HG02943 (cell line): ENCODE data around the gene ITGA3.
"Not testable (repeated sequence)": the region's sequence is repeated elsewhere in the genome, so short reads cannot be mapped to it uniquely, and the experiment has no call there.

ENCODE experiments used
- ATAC-seq: cut with Tn5 transposase; IDR thresholded peaks from one replicate; pipeline ENCODE4 v1.9.1; 2021; ENCODE audit warnings: mild to moderate bottlenecking, low read depth, moderate library complexity; ENCODE audit not compliant: unreplicated experiment

ITGA3 gene

DNA sequence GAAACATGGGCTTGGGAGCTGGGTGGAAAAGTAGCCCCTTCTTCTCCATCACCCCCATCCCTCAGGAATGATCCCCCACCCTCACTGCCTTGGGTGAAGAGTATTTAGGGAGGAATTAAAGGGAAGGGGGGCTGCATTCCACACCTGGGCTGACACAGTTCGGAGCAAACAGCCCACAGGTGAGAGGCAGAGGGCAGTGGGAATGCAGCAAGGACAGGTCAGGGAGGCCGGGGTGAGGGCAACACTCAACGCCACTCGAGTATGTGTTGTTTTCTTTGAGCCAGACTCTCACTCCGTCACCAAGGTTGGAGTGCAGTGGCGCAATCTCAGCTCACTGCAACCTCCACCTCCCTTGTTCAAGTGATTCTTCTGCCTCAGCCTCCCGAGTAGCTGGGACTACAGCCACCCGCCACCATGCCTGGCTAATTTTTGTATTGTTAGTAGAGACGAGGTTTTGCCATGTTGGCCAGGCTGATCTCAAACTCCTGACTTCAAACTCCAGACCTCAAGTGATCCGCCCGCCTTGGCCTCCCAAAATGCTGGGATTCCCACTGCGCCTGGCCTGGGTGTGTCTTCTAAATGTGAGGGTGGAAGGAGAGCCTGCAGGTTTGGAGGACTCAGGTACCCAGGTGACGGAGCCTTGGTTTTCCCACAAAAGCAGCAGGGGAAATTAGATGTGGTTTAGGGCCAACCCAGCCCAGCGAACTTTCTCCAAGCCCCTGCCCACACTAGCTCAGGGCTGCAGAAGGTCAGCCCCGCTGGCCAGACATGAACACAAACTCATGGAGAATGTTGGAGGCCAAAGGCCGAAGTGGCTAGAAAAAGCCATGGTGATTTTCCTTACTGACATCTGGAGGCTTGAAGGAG lies 21.2 kb upstream of the ITGA3 start:
- no peak for ATAC-seq

DNA sequence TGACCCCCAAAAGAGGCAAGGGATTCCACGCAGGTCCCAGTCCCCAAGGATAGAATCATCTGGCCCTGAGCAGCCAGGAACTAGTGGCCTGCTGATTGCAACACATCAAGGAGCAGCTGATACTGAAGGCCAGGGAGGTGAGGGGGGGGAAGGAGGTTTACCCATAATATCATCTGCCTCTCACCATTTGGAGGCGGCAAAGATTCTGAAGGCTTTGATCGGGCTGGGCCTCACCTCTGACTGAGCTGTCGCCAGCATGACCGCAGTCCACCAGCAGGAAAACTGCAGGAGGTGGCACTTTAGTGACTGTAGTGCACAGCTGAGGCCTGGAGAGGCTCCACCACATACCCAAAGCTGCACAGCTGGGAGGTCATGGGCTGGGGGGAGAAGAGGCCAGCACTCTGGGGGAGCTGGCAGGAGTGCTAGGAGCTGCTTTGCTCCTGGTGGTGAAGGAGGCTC lies 20.5 kb upstream of the ITGA3 start:
- no peak for ATAC-seq

DNA sequence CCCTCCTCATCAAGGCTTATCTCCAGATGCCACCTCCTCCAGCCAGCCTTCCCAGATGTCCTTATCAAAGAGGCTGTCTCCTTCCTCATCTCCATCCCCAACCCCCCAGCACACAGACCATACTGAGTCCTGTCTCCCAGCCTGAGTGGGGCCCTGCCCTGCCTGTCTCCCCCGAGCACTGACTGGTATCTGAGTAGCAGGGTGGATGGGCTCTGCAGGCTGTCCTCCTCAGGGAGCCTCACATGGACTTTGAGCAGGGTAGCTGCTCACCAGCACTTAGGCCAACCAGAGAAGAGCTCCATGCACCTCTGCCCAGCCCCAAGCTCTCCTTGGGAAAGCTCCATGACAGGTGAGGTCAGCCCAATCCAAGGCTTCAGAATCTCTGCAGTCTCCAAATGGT lies 20.0 kb upstream of the ITGA3 start:
- no peak for ATAC-seq

DNA sequence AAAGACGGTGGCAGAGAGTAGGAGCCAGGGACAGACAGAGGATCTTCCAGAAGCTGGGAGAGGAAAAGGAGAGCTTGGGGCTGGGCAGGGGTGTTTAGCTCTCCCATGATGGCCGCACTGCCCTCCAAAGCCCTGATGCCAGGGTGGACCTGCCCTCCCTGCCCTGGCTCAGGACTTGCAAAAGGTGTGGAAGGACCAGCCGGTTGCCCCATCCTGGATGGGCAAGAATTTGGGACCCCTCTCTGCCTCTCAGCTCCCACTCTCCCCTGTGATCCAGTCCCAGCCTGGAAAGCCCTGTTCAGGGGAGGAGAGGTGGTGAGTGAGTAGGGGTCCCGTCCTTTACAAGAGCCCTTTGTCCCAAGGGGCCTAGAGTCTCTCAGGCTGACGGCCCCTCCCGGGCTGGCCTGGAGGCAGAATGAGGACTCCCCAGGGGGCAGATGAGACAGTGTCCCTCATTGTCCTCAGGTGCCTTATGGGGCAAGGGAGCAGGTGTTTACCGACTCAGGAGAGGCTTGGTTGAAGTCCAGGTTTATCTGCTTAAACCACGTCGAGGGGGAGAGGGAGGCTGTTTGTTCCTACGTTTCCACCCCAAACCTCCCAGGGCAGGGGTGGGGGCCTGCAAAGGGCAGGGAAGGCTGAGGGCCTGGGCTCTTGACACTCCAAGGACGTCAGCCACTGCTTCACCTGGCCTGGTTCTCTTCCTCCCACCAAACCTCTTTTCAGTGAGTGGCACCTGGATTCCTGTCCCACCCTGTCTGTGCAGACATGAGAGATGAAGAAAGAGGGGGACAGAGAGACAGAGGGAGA lies 19.3 kb upstream of the ITGA3 start:
- ATAC-seq: no peak

DNA sequence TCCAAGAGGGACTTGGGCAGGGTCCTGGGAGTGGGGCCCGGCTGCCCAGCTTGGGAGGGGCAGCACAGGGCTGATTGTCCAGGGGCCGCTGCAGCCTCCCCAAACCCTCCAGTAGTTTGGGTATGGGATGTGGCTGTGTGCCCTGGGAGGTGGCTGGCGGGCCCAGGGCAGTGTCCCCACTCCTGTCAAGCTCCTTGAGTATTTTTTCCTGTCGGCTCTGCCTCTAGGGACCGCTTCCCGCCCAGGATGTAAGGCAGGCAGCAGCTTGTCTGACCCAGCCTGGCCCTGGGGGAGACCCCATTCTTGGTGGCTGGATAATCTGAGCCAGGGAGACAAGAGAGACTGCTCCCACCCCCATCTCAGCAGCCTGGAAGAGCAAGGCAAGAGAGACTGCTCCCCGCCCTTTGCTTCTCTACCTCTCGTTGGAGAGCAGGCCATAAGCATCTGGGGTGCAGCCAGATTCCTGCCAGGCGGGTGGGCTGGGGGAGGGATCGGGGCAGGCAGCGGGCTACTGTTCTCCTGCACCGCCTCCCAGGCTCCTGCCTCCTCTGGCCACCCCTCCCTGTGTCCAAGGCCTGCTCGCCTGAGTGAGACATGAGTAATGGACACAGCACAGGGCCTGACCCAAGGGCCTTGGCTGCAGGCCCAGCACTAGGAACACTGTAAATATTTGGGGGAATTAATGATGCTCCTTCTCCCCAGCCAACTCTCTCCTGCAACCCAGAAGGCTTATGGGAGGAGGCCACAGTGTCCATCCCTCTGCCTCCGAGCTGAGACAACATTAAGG lies 18.4 kb upstream of the ITGA3 start:
- ATAC-seq: no peak

DNA sequence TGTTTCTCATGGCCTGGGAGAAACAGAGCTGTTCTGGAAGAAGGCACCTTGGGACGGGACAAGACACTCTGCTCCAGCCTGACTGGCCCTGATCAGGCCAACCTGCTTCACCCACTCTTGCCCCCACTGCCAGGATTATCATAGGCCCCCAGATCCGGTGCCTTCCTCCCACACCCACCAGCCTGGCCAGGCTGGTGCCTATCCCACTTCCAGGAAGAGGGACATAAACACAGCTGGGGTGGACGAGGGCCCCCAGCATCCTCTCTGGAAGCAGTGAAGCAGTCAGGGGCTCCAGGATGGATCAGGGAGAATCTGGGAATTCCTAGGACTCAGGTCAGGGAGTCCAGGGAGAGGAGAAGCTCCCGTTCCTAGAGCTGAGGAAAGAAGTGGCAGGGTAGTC lies 16.9 kb upstream of the ITGA3 start:
- ATAC-seq: no peak

DNA sequence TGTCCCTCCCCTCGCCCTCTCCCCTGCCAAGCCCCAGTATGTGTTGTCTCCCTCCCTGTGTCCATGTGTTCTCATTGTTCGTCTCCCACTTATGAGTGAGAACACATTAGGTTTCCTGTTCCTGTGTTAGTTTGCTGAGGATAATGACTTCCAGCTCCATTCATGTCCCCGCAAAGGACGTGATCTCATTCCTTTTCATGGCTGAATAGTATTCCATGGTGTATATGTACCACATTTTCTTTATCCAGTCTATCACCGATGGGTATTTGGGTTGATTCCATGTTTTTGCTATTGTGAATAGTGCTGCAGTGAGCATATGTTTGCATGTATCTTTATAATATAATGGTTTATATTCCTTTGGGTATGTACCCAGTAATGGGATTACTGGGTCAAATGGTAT lies 15.4 kb upstream of the ITGA3 start:
- ATAC-seq: not testable (repeated sequence)

DNA sequence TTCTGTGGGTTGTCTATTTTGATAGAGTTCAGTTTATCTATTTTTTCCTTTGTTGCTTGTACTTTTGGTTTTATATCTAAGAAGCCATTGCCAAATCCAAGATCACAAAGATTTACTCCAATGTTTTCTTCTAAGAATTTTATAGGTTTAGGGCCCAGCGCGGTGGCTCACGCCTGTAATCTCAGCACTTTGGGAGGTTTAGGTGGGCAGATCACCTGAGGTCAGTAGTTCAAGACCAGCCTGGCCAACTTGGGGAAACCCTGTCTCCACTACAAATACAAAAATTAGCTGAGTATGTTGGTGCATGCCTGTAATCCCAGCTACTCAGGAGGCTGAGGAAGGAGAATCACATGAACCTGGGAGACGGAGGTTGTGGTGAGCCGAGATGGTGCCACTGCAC lies 13.7 kb upstream of the ITGA3 start:
- no peak for ATAC-seq

DNA sequence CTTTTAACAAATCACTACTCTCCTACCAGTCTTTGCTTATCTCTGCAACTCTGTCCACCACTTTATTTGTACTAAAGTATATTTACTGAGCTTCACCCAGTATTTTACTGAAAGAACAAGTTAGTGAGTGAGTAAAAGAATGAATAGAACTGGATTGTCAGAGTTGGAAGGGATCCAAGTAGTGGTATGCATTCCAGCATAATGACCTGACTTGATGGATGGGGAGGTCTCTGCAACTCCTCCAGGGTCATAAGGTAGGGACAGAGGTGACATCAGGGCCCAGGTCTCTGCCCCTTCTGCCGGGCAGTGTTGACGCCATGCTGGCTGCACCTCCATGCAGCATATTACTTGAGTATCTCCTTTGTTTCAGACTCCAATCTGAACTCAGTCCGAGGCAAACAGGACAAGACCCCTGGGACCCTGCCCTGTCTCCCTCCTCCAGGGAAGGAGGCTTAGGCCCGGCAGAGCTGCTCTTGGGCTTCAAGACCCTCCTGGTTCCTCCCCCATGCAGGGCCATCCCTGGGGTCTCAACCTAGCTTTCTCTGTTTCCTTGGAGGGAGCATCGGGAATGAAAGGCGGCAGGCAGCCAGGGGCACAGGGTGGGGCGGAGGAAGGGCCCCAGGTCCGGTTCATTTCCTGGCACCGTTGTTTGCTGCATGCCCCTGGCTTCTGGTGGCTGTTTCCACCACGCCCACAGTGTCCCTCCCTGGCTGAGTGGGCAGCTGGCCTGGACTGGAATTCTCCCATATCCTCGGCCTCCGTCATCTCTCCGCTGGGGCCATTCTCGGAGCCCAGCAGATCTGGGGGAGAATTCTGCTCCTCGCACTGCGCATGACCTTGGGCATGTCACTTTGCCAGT lies 12.4 kb upstream of the ITGA3 start:
- ATAC-seq: no peak

DNA sequence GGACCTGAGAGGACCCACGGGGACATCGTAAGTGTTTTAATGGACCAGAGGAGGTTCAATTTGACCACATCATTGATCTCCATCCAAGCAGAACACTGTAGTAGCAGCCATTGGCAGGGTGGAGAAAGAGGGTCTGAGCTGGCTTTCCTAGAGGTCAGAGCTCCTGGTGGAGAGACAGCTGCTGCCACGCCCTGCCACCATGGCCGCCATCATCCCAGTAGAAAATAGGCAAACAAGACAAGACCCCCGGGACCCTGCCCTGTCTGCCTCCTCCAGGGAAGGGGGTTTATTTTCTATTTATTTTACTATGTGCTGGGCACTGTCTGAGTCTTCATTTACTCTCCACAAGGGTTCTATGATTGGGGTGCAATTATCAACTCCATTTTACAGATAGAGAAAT lies 11.4 kb upstream of the ITGA3 start:
- no peak for ATAC-seq

DNA sequence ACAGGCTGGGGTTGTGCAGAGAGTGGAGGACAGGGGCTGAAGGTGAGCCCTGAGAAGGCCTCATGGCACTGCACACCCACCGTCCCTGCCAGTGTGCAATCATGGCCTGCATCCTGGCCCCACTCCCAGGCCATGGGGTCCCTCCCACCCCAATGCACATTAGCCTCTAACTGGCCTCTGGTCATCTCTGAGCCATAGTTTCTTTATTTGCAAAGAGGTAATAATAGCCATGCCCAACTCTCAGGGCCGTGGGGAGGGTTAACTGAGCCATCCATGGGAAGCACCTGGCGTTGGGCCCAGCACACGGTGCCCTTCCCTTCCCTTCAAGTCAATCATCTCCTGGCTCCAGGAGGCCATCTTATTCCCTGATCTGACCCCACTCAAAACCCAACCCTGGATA lies 10.8 kb upstream of the ITGA3 start:
- ATAC-seq: no peak

DNA sequence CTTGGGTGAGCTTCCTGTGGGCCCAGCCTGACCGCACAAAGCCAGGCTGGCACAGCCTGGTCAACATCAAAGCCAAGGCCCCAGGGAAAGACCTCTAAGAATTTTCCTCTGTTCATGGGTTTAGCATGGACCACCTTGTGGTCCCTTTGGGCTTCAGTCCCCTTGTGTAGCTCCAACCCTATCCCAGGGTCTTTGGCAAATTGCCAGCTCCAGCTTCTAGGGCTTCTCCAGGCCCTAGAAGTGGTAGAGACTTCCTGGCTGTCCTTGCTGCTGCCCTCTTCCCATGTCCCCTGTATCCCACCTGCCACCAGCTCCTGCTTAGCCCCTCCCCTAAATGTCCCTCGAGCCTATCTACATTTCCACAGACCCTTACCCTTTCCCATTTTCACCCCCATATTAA lies 9.7 kb upstream of the ITGA3 start:
- no peak for ATAC-seq

DNA sequence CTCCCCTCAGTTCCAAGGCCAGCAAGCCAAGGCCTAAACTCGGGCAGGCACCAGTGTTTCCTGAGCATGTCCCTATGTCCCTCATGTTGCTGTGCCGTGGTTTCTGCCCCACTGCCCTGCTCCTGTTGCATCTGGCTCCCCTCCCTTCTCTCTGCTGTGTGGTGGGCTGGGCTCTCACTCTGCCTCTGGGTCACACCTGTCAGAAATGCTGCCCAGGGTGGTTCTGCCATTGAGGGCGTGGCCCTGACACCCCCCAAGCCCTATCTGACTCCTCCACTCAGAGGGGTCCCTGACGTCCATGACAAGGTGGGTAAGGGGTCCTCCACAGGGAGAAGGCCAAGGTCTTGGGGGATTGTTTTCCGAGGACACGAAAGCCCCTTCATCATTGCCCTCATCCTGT lies 9.2 kb upstream of the ITGA3 start:
- no peak for ATAC-seq

DNA sequence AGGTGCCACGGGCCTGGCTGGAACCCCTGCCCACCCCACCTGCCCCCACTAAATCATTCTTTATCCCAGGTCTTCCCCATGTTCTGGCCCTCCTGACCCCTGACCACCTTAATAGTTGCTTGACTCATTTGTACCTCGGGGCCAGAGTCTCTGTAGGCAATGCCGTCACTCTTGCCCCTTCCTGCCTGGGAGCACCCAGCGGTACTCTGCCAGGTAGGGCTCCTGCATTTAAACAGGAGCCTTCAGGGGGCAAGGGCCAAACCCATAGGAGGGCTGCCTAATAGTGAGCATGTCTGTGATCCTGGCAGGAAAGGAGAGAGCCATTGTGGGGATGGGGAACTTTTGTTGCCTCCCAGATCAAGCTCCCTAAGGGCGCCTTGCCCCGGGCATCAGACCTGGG lies 8.8 kb upstream of the ITGA3 start:
- no peak for ATAC-seq

DNA sequence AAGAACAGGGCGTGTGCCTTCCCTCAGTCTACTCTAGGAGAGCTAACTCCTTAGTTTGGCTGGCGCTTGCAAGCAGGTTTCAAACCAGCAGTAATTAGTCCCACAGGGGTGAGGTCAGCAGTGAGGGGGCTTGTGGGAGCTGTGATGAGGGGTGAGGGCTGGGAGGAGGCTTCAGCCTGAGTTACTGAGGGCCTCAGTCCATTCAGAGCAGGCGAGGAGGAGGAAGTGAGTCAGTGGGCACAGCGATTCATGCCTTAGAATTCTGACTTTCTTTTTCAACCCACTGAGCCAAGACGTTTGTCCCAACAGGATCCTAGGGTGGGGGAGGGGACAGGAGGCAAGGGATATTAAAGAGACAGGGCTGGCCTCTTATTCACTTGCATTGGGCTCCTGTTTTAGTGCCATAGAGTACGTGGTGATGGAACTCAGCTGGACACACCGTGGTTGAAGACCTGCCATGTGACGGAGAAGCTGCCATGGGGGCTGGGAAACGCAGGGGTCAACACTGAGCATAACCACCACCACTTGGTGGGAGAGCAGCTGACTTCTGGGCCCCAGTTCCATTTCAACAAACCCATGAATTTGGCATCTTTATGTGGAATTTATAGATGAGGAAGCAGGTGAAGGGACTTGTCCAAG lies 8.3 kb upstream of the ITGA3 start:
- no peak for ATAC-seq

DNA sequence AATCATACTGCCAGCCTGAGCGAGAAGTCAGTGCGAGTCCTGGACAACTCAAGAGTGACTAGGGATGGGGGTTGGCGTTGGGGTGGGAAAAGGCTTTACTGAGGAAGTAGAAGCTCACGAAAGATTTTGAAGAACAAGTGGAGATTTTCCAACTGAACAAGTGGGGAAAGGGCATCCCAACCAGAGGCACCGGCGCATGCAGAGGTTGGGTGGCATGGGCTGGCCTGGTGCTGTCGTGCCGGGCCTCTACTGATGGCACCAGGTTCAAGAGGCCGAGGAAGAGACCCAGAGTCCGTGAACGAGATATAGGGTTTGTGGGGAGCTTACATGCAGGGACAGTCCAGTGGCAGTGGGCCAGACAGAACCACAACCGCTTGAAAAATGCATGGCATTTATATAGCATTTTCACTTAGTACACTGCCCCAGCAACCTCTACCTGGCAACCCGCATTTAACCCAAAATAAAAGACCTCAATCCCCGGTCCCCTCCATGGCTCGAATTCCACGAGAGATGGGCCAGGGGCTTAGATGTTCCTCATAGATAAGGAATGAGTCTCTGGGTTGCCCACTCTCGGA lies 7.7 kb upstream of the ITGA3 start:
- ATAC-seq: no peak

DNA sequence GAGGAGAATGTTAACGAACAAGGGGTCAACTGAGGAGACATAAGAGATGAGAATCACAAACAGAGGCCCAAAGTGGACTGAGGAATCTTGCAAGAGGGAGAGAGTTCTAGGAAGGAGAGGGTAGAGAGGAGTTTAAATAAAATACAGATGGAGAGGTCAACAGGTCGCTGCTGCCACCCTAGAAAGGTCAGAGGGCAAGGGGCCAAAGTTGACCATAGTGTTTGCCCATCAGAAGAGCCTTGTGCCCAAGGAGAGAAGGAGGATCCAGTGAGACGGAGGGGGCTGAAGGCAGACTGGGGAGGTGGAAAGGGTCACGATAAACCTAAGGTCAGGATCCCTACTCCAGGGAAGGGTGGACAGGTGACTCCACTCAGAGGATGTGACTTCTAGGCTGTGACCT lies 6.9 kb upstream of the ITGA3 start:
- ATAC-seq: no peak

DNA sequence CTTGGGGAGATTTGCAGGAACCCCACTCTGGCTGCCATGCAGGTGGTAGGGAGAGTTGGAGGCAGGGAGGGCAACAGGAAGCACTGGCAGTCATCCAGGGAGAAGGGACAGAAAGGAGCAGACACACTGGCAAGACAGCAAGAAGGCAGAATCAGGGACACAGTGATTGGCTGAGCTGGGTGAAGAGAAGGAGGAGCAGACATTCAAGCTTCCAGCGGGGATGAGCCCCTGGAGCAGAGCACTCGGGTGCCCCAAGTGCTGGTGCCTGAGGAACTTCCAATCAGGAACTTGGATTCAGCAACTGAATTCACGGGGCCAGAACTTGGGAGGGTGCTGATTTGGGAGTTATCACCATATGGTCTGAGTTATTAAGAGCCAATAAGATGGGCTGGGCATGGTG lies 6.3 kb upstream of the ITGA3 start:
- no peak for ATAC-seq

DNA sequence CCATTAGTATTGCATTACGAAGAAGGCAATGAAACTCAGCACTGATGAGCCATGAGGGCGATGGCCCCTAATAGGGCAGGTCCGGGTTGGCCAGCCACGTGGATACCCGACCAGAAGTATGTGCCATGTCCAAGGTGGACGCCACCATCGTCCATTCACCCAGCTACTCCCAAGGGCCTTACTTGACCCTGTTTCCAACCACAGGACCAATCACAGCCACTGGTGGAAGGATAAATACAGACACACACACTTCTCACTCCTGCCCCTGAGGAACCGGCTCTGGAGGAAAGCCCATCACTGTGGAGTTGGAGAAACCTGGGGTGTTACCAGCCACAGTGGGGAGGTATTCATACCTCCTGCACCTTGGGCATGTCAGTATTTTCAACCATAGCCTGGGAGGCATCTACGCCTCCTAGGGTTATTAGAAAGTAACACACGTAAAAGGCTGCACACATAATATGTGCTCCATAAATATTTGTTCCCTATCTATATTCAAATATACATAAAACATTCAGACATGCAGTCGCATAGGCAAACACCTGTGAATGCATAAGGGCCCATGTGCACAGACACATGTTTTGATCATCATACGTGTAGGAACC lies 5.4 kb upstream of the ITGA3 start:
- ATAC-seq: no peak
